CD4-positive, CD25-positive, alpha-beta regulatory T cell (primary cell): ENCODE data around the gene MOB3B. TPM values are rescaled to one million over a fixed set of nuclear protein-coding genes. Genes with fewer than 3 reads are reported as not detected.

Experiments
- ATAC-seq, 2 donors: fragments of 150-1000 bp; cut with Tn5 transposase; one replicate each; pipeline ENCODE4 v1.10.0; 2021; ENCODE audit warnings: low read depth in 2 of 2, moderate number of reproducible peaks in 2 of 2, moderate library complexity in 1 of 2
- DNase-seq, 3 donors: peaks; one replicate each; pipeline versions ENCODE4 v3.0.0 to v3.0.0-alpha.2; 2012 to 2022; ENCODE audit warnings: mixed read lengths in 1 of 3
- H3K27ac ChIP-seq: one replicate; pipeline ENCODE4 v1.7.0; 2013; ENCODE audit warnings: mild to moderate bottlenecking, low read length; ENCODE audit not compliant: insufficient read depth, poor library complexity, severe bottlenecking
- H3K27me3 ChIP-seq: one replicate; pipeline ENCODE4 v1.7.0; 2013; ENCODE audit warnings: low read length; ENCODE audit not compliant: control insufficient read depth, insufficient read depth
- H3K36me3 ChIP-seq: one replicate; pipeline ENCODE4 v1.7.0; 2013; ENCODE audit warnings: mild to moderate bottlenecking, low read length, moderate library complexity; ENCODE audit not compliant: control insufficient read depth, insufficient read depth
- H3K4me1 ChIP-seq: 2 replicates; pipeline ENCODE4 v1.7.0; 2013; ENCODE audit warnings: mild to moderate bottlenecking, low read length; ENCODE audit not compliant: insufficient read depth, control insufficient read depth, poor library complexity, severe bottlenecking
- H3K4me3 ChIP-seq: one replicate; pipeline ENCODE4 v1.7.0; 2013; ENCODE audit warnings: low read depth, mild to moderate bottlenecking, low read length, moderate library complexity
- H3K9me3 ChIP-seq, 2 experiments: 1 replicate in 1 of 2; 2 replicates in 1 of 2; pipeline ENCODE4 v1.7.0; 2013; ENCODE audit warnings: low read length in 2 of 2, mild to moderate bottlenecking in 1 of 2, moderate library complexity in 1 of 2; ENCODE audit not compliant: control insufficient read depth in 2 of 2
- H3K27ac Mint-ChIP-seq, 3 donors: one replicate each; pipeline ENCODE4 v1.8.0; 2020 to 2022; ENCODE audit warnings: mild to moderate bottlenecking in 3 of 3, mixed read lengths in 3 of 3, moderate library complexity in 2 of 3
- H3K27me3 Mint-ChIP-seq: one replicate; pipeline ENCODE4 v1.8.0; 2022; ENCODE audit warnings: mild to moderate bottlenecking, mixed read lengths
- H3K36me3 Mint-ChIP-seq: one replicate; pipeline ENCODE4 v1.8.0; 2020; ENCODE audit warnings: mixed read lengths
- H3K4me1 Mint-ChIP-seq, 4 donors: one replicate each; pipeline ENCODE4 v1.8.0; 2020 to 2022; ENCODE audit warnings: mixed read lengths in 4 of 4, mild to moderate bottlenecking in 1 of 4
- H3K4me3 Mint-ChIP-seq, 4 donors: one replicate each; pipeline ENCODE4 v1.8.0; 2020 to 2022; ENCODE audit warnings: mild to moderate bottlenecking in 4 of 4, mixed read lengths in 4 of 4, moderate library complexity in 3 of 4
- H3K9me3 Mint-ChIP-seq, 7 donors: one replicate each; pipeline ENCODE4 v1.8.0; 2020 to 2022; ENCODE audit warnings: mixed read lengths in 7 of 7, mild to moderate bottlenecking in 3 of 7, moderate library complexity in 2 of 7
- polyA plus RNA-seq, 4 donors: library from polyadenylated mRNA; unstranded; fragments of 300-500 nt; fragmentation: Illumina TruSeq; gene quantifications; one replicate each; pipeline ENCODE4 v1.2.3, GENCODE V29; 2021
- total RNA-seq: library from RNA; stranded (reverse); gene quantifications from one replicate; pipeline ENCODE4 v1.2.3, GENCODE V29; 2022

The MOB3B gene
- total and polyA plus RNA-seq, 5 donors from 2014 or later = 0.02 to 0.12 (median 0.11) TPM; not detected in 2

DNA sequence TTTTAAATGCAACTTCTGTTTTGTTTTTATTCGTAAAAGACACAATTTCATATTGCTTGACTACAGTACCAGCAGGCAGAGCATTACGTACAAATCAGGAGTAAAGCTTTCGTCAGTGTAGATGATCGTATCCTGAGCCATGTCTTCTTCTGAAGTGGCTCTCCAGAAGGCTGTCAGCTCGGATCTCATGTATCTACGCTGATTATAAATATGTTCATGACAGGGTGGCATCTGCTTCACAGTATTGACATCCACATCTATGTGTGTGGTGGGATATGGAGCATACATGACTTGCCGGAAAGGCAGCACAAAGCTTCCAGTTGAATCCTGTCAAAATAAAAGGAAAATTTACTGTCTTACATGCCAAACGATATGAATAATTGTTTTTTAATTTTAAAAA lies 26.9 kb upstream of the MOB3B start:
- DNase-seq = no peak
- H3K27ac ChIP-seq = no peak overlapping the region
- H3K4me1 ChIP-seq = no peaks in the 10 kb centered on the region
- Mint-ChIP-seq H3K9me3 (no peaks in the 10 kb centered on the region), H3K4me3 (no peak overlapping the region), H3K27ac (peak overlapping the region in 1 of 3 donors; percentile 60), H3K27me3 (no peaks in the 10 kb centered on the region), H3K4me1 (peaks cover 0 to 3% (median under 1%) of the 10 kb centered on the region in 4 donors), H3K36me3 (peaks cover 30% of the 10 kb centered on the region)
- no peaks in the 10 kb centered on the region for H3K27me3 ChIP-seq
- H3K9me3 ChIP-seq = no peaks in the 10 kb centered on the region
- H3K4me3 ChIP-seq = no peak overlapping the region
- no peak for ATAC-seq
- H3K36me3 ChIP-seq = peaks cover 59% of the 10 kb centered on the region

DNA sequence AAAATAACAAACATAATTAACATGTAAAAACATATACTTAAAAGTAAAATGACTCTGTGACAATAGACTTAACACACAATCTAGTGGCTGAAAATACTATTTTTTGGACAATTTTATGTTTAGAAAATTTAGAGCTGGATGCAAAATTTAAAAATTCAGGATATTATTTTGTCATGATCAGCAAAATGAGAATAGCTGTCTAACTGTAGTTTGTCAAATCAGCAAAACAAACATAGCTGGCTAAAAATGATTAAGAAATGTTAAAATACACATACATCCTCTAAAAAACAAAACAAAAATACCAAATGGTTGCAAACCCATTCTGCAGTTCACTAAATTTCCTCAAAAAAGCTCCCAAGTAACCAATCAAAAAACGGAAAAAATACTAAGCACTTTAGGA lies 25.1 kb upstream of the MOB3B start:
- Mint-ChIP-seq H3K36me3 (peaks cover 36% of the 10 kb centered on the region), H3K4me3 (no peak overlapping the region), H3K4me1 (peaks cover 0 to 5% (median 1%) of the 10 kb centered on the region in 4 donors), H3K27me3 (no peaks in the 10 kb centered on the region), H3K9me3 (no peaks in the 10 kb centered on the region), H3K27ac (no peak overlapping the region)
- H3K27ac ChIP-seq = no peak overlapping the region
- ATAC-seq (no peak), DNase-seq (no peak)
- H3K4me1 ChIP-seq = no peaks in the 10 kb centered on the region
- no peaks in the 10 kb centered on the region for H3K9me3 ChIP-seq
- H3K36me3 ChIP-seq = peaks cover 56% of the 10 kb centered on the region
- no peak overlapping the region for H3K4me3 ChIP-seq
- no peaks in the 10 kb centered on the region for H3K27me3 ChIP-seq

DNA sequence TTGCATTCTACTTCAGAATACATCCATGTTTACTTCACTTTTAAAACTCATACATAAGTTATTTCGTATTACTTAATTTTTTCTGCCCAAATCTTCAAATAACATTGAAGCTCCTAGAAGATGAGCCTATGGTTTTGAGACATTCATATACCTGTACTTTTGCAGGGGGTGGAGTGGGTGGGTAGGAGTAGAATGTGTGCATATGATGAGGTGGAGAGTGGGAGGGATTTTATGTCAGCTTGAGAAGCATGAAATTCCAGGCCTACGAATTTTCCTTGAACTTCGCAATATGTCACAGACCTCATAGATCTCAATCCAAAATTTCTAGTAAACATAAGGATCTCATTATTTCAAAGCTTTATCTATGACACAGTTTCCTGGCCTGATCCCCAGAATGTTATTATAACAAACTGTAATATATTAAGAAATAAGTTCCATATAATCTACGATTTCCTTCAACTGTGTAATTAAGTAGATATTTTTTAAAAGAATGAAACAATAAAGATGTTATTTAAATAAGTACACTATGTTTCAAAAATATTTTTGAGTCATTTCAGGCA lies 19.7 kb upstream of the MOB3B start:
- Mint-ChIP-seq H3K4me3 (no peak overlapping the region), H3K27ac (no peak overlapping the region), H3K9me3 (no peaks in the 10 kb centered on the region), H3K4me1 (peaks cover 0 to 5% (median 1%) of the 10 kb centered on the region in 4 donors), H3K36me3 (peaks cover 40% of the 10 kb centered on the region), H3K27me3 (no peaks in the 10 kb centered on the region)
- Histone ChIP-seq H3K4me3 (no peak overlapping the region), H3K9me3 (no peaks in the 10 kb centered on the region), H3K36me3 (peaks cover 54% of the 10 kb centered on the region), H3K27me3 (no peaks in the 10 kb centered on the region), H3K4me1 (no peaks in the 10 kb centered on the region), H3K27ac (no peak overlapping the region)
- DNase-seq = no peak
- ATAC-seq = no peak

DNA sequence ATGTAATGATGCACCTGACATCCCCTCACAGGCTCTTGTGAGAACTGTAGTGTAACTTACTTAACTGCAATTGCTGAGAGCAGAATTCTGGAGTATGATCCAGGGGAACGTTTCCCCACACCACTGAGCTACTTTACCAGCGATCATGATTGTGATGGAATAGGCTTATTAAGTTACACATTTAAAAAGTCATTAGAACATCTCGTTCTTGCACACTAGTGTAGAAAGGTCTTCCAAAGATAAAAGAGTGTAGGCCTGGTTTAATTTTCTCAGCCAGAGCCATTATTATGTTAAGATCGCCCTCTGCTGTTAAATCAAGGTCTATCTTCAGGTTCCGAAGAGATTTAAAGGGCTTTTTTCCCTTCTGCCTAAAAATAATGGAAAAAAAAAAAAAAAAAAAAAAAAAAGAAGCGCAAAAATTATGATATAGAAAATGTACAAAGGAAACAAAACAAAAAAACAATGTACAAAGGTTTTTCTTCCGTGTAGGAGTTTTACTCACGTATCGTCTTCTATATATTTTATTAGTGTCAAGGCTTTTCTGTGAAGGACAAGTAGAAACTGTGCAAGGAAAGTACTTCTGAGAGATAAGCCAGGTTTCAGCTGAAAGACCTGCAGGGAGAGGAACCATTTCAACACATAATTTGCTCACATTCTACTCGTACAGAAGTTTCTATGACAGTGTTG lies 18.6 kb upstream of the MOB3B start:
- Mint-ChIP-seq H3K4me1 (peaks cover 0 to 5% (median 1%) of the 10 kb centered on the region in 4 donors), H3K27ac (no peak overlapping the region), H3K27me3 (no peaks in the 10 kb centered on the region), H3K36me3 (peaks cover 32% of the 10 kb centered on the region), H3K9me3 (no peaks in the 10 kb centered on the region), H3K4me3 (no peak overlapping the region)
- ATAC-seq (no peak), DNase-seq (peak in 1 of 3 donors; percentile 18)
- Histone ChIP-seq H3K27ac (no peak overlapping the region), H3K4me3 (no peak overlapping the region), H3K4me1 (no peaks in the 10 kb centered on the region), H3K27me3 (no peaks in the 10 kb centered on the region), H3K9me3 (no peaks in the 10 kb centered on the region), H3K36me3 (peaks cover 47% of the 10 kb centered on the region)

DNA sequence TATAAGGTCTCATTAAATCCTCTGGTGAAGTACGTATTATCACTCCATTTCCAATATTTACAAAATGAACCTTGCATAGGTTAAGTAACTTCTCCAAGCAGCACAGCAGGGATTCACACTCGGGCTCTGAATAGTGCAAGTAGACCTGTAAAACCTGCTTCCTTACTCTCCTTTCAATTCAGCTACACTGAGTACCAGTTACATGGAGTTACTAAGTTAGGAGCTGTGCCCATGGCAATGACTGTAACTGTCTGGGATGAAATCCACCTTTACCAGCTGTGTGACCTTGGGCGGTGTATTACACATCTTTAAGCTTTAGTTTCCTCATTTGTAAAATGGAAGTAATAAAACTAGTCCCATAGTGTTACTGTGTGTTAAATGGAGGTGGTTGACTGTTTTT lies 15.9 kb upstream of the MOB3B start:
- ATAC-seq = no peak
- Histone ChIP-seq H3K9me3 (no peaks in the 10 kb centered on the region), H3K27ac (no peak overlapping the region), H3K27me3 (no peaks in the 10 kb centered on the region), H3K4me3 (no peak overlapping the region), H3K36me3 (peaks cover 34% of the 10 kb centered on the region), H3K4me1 (no peaks in the 10 kb centered on the region)
- Mint-ChIP-seq H3K27ac (no peak overlapping the region), H3K9me3 (no peaks in the 10 kb centered on the region), H3K27me3 (no peaks in the 10 kb centered on the region), H3K4me3 (no peak overlapping the region), H3K36me3 (peaks cover 32% of the 10 kb centered on the region), H3K4me1 (no peaks in the 10 kb centered on the region)
- no peak for DNase-seq

DNA sequence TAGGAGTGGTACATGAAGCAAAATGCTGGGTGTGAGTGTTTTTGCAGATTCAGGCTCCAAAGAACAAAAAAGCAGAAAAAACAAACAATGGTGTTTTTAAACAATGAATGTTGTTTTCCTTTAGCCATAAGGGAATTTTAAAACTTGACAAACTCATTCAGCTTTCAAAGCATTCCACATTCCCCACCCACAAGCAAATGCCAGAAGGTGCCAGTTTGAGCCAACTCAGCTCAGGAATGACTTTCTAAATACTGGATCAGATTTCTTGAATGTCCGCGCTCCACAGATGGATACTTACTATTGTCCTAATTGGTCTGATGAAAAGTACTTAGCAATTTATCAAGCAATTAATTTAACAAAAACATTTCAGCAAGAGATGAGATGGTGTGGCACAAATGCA lies 12.9 kb upstream of the MOB3B start:
- no peak overlapping the region for H3K27ac Mint-ChIP-seq
- H3K4me1 Mint-ChIP-seq = no peaks in the 10 kb centered on the region
- H3K9me3 ChIP-seq = no peaks in the 10 kb centered on the region
- DNase-seq (no peak), ATAC-seq (no peak)
- no peak overlapping the region for H3K4me3 Mint-ChIP-seq
- no peak overlapping the region for H3K4me3 ChIP-seq
- H3K4me1 ChIP-seq = no peaks in the 10 kb centered on the region
- no peak overlapping the region for H3K27ac ChIP-seq
- peaks cover 38% of the 10 kb centered on the region for H3K36me3 Mint-ChIP-seq
- no peaks in the 10 kb centered on the region for H3K27me3 Mint-ChIP-seq
- no peaks in the 10 kb centered on the region for H3K27me3 ChIP-seq
- no peaks in the 10 kb centered on the region for H3K9me3 Mint-ChIP-seq
- H3K36me3 ChIP-seq = peaks cover 10% of the 10 kb centered on the region

DNA sequence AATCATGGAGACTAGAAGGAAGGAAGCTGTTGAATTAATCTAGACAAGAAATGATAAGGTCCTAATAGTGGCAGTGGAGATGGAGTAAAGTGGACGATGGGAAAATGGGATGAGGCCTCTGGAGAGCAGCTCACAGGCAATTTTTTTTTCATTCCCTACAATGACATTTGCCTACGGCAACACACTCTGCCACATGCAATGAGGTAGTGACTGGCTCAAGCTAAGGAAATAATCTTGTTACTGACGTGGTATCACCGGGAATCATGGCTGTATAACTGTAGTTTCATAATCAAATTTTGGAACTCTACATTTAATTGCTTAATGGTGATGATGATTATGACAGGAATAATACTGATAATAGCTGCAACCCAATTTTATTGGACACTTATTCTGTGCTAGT lies 12.1 kb upstream of the MOB3B start:
- Histone ChIP-seq H3K27me3 (no peaks in the 10 kb centered on the region), H3K36me3 (peaks cover 4% of the 10 kb centered on the region), H3K27ac (no peak overlapping the region), H3K4me1 (no peaks in the 10 kb centered on the region), H3K4me3 (no peak overlapping the region), H3K9me3 (no peaks in the 10 kb centered on the region)
- Mint-ChIP-seq H3K27ac (no peak overlapping the region), H3K4me1 (no peaks in the 10 kb centered on the region), H3K9me3 (no peaks in the 10 kb centered on the region), H3K4me3 (no peak overlapping the region), H3K36me3 (peaks cover 36% of the 10 kb centered on the region), H3K27me3 (no peaks in the 10 kb centered on the region)
- no peak for ATAC-seq
- DNase-seq = no peak

DNA sequence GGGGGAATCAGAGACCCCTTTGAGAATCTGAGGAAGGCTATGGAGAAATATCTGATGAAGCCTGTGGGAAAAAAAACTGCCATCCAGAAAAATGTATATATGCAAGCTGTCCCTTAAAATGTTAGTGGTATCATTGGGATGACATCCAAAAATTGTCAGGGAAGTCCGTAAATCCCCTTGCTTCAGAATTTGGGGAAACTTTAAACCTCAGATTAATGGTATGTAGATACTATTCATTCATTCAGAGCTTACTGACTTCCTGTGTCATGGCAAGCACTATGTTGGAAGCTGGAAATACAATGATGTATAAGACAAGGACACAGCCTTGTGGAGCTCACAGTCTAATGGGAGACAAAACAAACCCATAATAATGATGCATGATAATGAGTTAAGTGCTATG lies 10.9 kb upstream of the MOB3B start:
- H3K4me3 ChIP-seq = no peak overlapping the region
- H3K27ac ChIP-seq = no peak overlapping the region
- no peaks in the 10 kb centered on the region for H3K27me3 Mint-ChIP-seq
- H3K9me3 ChIP-seq = no peaks in the 10 kb centered on the region
- H3K27me3 ChIP-seq = no peaks in the 10 kb centered on the region
- H3K4me1 Mint-ChIP-seq = no peaks in the 10 kb centered on the region
- DNase-seq = no peak
- no peak overlapping the region for H3K4me3 Mint-ChIP-seq
- H3K36me3 ChIP-seq = peaks cover 14% of the 10 kb centered on the region
- H3K36me3 Mint-ChIP-seq = peaks cover 42% of the 10 kb centered on the region
- H3K27ac Mint-ChIP-seq = no peak overlapping the region
- ATAC-seq = no peak
- H3K9me3 Mint-ChIP-seq = no peaks in the 10 kb centered on the region
- no peaks in the 10 kb centered on the region for H3K4me1 ChIP-seq
